ENCODE measurements around the gene ASIC4.
A peak's percentile ranks its signal among the peaks of the same experiment; 100 is the strongest.

- TF ChIP-seq EP300 (IDR thresholded peaks at IDR 0.05; ENCODE audit: borderline replicate concordance) (no peak), NFIC (IDR thresholded peaks at IDR 0.05) (peak; percentile 34; the same call in 1 of the 2 replicates), REST (IDR thresholded peaks at IDR 0.05; ENCODE audit: low read depth) (no peak), YY1 (IDR thresholded peaks at IDR 0.05; ENCODE audit: low read depth) (no peak), CREB1 (IDR thresholded peaks at IDR 0.05; ENCODE audit: low read depth) (no peak), CEBPB (IDR thresholded peaks at IDR 0.05) (no peak), TAF1 (IDR thresholded peaks at IDR 0.05; ENCODE audit: low read depth) (no peak), RAD21 (IDR thresholded peaks at IDR 0.05; ENCODE audit: low read depth) (no peak), USF1 (IDR thresholded peaks at IDR 0.05) (no peak), FOXM1 (IDR thresholded peaks at IDR 0.05; ENCODE audit: borderline replicate concordance, low read depth) (no peak), MAX (IDR thresholded peaks at IDR 0.05) (no peak), ZBTB7A (IDR thresholded peaks at IDR 0.05; ENCODE audit: low read depth) (no peak), EGR1 (IDR thresholded peaks at IDR 0.05) (no peak), TCF12 (IDR thresholded peaks at IDR 0.05; ENCODE audit: low read depth) (no peak)
Measured at GRCh38 chr2:219538504-219538951, 24.2 kb downstream of the ASIC4 start.
